GM10248 (cell line): ENCODE measurements around the gene EDAR.

Experiments
- CTCF ChIA-PET: fragments of 300-600 bp; sonication (Branson Sonifier 250); formaldehyde crosslinking; extraction: SDS; loops from one replicate; lab custom pipeline; 2021; ENCODE audit warnings: antibody characterized with exemption; lab: Yijun Ruan, JAX
- POLR2A ChIA-PET: fragments of 350-650 bp; sonication (Branson Sonifier 250); formaldehyde crosslinking; extraction: SDS; loops from one replicate; lab custom pipeline; 2020; ENCODE audit warnings: antibody characterized with exemption; lab: Yijun Ruan, JAX
- DNase-seq: peaks from one replicate; pipeline ENCODE4 v3.0.0; 2012; ENCODE audit errors: extremely low spot score
- TF ChIP-seq, protein P1 (sequence below): IDR thresholded peaks from 2 replicates; pipeline ENCODE4 v1.5.1; 2012; ENCODE audit warnings: mild to moderate bottlenecking, low read depth; ENCODE audit errors: extremely low read depth, missing control alignments, control extremely low read depth

Gene EDAR

DNA sequence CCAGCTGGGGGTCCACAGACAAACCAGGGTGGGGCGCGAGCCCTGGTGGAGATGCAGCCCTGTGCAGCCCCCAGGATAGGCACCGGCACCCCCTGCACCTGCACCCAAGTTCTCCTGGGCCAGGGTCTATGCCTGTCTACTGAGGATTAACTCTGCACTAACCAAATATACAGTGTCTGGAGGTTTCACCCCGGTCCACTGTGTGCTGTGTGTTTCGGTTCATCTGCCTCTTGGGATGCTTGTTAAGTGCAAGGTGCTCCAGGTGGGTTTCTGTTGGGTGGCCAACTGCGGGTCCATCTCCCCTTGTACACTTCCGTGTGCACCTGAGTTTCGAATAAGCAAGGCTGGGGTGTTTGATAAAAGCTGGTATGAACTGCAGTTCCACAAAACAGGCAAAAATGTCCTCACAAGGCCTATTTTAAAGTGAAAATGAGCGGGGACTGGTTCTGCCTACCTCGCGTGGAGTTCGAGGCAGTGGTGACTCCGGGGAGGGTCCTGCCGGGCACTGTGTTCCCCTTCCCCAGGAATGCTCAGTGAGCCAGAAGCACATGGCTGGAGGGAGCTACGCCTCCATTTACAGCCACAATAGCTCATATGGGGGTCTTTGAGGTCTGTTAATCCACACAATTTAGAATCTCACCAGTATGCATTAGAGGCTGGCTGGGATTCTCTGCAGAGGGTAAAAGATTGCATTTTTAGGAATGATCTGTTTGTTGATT, 70.7 kb downstream of the EDAR start:
- DNase-seq = no peak
- CTCF ChIA-PET = no interaction called here
- TF ChIP-seq, protein P1, sequence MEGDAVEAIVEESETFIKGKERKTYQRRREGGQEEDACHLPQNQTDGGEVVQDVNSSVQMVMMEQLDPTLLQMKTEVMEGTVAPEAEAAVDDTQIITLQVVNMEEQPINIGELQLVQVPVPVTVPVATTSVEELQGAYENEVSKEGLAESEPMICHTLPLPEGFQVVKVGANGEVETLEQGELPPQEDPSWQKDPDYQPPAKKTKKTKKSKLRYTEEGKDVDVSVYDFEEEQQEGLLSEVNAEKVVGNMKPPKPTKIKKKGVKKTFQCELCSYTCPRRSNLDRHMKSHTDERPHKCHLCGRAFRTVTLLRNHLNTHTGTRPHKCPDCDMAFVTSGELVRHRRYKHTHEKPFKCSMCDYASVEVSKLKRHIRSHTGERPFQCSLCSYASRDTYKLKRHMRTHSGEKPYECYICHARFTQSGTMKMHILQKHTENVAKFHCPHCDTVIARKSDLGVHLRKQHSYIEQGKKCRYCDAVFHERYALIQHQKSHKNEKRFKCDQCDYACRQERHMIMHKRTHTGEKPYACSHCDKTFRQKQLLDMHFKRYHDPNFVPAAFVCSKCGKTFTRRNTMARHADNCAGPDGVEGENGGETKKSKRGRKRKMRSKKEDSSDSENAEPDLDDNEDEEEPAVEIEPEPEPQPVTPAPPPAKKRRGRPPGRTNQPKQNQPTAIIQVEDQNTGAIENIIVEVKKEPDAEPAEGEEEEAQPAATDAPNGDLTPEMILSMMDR = no peak
- POLR2A ChIA-PET = no interaction called here

DNA sequence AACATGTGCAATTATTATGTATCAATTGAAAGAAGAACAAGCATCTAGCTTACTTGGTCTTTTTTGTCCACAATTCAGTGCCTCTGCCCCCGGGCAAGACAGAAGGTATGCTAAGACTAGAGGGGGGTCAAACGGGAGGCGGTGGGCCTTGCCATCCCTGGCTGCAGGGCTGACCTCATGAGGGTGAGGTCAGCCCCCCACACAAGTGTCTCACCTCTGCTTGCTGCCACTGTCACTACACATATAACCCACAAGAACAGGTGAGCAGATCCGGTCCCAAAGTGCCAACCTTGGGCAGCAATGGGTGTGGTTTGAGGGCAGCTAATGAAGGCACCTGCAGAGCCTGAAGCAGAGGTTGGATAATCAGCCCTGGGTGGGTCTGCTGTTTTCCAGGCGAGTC, 71.5 kb downstream of the EDAR start:
- TF ChIP-seq, protein P1 = no peak
- DNase-seq = no peak
- ChIA-PET CTCF (no interaction called here), POLR2A (no interaction called here)

DNA sequence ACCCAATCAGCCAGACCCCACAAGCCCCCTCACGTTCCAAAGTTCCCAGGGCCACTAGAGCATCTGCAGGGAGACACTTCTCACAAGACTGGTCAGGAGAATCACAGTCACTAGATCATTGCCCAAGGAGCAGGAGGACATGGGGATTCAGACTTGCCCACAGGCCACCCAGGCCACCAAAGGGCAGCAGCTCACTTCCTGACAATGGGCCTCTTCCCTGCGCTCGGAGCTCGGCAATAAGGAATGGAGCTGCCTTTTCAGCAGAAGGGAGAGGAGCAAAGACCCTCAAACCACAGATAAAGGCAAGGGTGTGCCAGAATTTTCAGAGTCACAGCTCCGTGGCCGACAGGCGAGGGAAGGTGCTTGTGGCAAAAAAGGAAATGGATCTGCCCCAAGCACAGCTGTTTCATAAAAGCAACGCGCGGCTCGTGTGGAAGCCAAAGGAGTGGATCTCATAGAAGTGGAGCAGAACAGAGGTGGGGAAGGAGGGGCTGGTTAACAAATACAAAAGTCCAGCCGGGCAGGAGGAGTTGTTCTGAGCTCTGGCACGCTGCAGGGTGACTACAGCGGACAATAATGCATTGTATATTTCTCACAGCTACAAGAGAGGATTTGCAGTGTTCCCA, 72.1 kb downstream of the EDAR start:
- POLR2A ChIA-PET = no interaction called here
- CTCF ChIA-PET = interaction anchor here (1.1 kb wide), 1 partner anchor 12 kb away, joined by 3 read pairs; no protein-coding TSS in a partner anchor
- TF ChIP-seq, protein P1 = no peak
- DNase-seq = no peak

DNA sequence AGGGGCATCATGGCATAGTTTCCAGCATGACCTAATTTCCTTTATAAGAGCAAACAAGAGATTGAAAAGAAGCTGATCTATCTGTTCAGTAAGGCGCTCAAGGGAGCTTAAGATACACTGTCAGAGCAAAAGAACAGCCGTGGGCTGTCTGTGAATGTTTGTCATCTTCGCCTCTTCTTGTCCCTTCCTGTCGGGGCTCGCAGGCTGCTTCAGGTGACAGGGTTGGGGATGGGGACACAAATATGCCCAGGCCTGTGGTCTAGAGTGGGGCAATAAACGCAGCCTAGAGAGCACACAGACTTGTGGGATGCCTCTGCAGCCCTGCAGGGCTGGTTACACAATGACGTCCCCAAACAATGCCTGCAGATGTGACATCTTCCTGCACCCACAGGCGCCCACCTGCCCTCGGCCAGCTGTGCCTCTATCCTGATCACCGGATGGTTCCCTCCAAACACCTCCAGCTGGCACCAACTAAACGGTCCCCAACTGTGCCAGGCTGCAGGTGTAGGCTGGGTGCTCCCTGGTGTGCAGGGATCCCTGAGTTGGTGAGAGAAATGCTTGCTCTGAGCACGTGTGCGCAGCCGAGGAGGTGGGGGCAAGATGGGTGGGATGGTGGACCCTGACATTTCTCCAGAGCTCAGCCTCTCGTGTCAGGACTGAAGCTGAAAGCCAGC, 72.8 kb downstream of the EDAR start:
- ChIA-PET CTCF (interaction anchor here (1.1 kb wide), 1 partner anchor 12 kb away, joined by 3 read pairs; no protein-coding TSS in a partner anchor), POLR2A (no interaction called here)
- TF ChIP-seq, protein P1 = no peak
- no peak for DNase-seq

DNA sequence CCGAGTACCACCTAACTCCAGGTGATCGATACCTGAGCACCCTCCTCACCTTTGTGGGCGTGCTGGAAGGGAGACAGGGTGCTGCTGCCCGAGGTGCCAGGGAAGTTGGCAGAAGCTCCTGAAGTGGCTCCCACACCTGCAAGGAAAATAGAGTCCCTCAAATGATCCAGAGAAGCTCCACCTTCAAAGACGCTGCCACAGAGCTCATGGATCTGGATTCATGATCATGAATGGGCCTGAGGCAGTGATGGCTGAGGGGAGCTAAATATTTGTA, 76.5 kb downstream of the EDAR start:
- no peak for DNase-seq
- POLR2A ChIA-PET = no interaction called here
- CTCF ChIA-PET = interaction anchor here (1.6 kb wide), 2 partner anchors 11 to 16 kb away, joined by 3 to 4 read pairs; no protein-coding TSS in a partner anchor
- TF ChIP-seq, protein P1 = no peak

DNA sequence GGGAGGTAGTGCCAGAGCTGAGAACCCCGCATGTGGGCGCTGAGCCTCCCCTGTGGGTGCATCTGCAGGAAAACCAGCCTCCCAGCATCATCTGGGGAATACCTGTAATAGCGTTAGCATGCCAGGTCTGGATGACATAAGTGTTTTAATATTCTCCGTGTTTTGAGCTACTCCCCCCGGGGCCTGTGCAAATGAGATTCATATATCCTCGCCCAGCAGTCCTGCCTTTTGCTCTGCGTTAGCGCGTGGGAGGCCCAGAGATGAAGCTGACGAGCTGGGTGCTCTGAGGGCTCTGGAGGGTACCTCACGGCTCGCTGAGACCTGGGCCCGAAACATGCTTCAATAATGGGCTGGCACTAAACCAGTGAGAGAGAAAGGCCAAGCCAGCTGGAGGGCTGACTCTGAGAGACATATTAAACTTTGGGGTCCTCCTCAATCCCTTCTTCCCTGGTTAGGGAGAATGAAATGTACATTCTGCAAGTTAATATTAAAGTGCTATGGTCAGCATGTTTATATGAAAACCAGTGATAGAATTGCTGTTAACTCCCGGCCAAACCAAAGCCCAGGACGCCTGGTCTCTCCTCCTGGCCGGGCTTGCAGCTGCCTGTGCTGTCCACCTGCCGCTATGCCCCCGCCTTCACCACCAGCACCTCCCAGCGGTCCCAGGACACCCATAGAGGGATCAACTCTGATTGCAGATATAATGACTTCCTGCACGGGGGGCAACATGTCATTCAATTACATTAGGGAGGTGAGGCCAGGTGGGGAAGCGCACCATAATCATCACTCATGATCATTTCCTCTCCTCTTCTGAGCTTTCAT, 77.0 kb downstream of the EDAR start:
- ChIA-PET POLR2A (no interaction called here), CTCF (interaction anchor here (1.6 kb wide), 2 partner anchors 12 to 17 kb away, joined by 3 to 4 read pairs; no protein-coding TSS in a partner anchor)
- TF ChIP-seq, protein P1 = no peak
- no peak for DNase-seq
